SK-N-SH treated with all-trans-retinoic acid at 6 μM for 48 hours (cell line): ENCODE results near the gene TNIP3.

Experiments used
- SNAI2 ChIP-seq: fragments of 250-450 bp; sonication (Bioruptor Pico); IDR thresholded peaks from 2 replicates; pipeline ENCODE4 v1.5.0; 2020; ENCODE audit warnings: mild to moderate bottlenecking, moderate library complexity
- ZFP3 ChIP-seq: fragments of 250-450 bp; sonication (Bioruptor Pico); IDR thresholded peaks from 2 replicates; pipeline ENCODE4 v1.5.0; 2020; ENCODE audit warnings: mild to moderate bottlenecking, moderate library complexity
- ZFP30 ChIP-seq: fragments of 450-650 bp; formaldehyde crosslinking; IDR thresholded peaks from 2 replicates; pipeline ENCODE4 v1.5.0; 2022; ENCODE audit warnings: mild to moderate bottlenecking, moderate library complexity

GRCh38 chr4:121208244-121209007 is 44.3 kb upstream of the TNIP3 start:
- no peak for TF ChIP-seq ZFP3 (CRISPR knock-in tag)
- no peak for TF ChIP-seq SNAI2 (CRISPR knock-in tag)
- no peak for TF ChIP-seq ZFP30 (CRISPR knock-in tag)
